ENCODE results near the gene BRD2.

BRD2 gene

GRCh38 chr6:33023536-33023935 is 55.1 kb downstream of the BRD2 start:
- no peak for DNase-seq (ENCODE audit: extremely low read depth in 1 of 2, low read depth in 1 of 2)

GRCh38 chr6:33024521-33024920 is 56.1 kb downstream of the BRD2 start:
- DNase-seq (ENCODE audit: extremely low read depth in 1 of 2, low read depth in 1 of 2), result no peak

DNA sequence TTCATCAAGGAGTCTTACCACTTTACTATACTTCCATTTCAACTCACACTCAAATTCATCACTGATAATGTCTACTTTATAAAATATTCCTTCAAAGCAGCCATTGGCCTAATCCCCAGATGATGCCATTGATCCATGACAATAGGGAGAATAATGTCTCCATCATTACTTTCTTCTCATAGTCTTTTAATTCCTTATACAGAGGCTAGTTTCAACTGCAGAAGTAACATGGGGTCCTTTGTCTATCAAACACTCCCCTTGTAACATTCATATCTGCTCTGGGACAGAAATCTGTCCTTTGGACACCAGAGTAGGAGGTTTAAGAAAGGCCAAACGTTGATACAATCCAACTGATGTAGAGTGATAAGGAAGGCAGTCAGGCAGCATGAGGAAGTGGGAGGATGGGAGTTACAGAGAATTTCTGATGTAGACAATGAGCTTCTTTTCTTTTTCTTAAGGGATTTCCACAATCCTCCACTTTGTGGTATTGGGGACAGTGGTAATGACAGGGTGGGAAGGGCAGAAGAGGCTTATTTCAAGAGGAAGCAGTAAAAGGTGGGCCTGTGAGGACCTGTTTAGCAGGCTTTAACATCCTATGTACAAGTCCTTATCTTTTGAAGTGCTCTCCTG is 59.9 kb downstream of the BRD2 start:
- DNase-seq (ENCODE audit: extremely low read depth in 1 of 2, low read depth in 1 of 2), result no peak

DNA sequence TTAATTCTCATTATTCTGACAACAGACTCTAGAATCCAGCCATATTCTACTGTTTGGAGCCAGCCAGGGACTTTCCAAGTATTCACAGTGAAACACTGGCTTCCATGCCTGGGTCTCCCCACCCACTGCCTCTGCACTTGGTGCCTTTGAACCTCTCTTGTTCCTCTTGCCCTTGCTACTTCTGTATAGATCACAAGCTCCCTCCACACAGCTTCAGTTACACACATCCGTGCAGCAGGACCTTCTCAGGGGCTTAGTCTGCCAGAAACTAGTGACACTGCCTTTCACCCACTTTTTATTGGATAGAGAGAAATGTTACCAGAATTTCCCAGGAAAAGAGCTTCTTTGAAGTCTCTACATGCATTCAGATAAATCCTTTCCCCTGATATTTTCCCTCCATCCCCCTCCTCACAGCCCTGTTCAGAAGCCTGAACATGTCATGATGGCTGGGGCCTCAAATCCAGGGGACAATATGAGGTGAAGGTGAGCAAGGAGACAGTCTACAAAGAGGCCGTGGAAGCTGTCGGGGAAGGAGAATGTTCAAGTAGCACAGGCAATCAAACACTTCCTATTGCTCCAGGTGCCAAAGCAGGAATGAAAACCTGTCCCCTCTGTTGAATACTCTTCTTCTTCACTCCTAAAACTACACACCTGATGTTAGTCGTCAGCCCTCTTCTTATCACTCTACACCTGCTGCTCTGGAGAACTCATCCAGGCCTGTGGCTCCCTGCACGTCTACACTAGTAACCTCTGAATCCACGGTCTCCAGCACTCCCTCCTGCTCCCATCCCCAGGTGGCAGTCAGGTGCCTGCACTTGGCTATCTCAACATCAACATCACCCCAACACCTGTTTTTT is 61.2 kb downstream of the BRD2 start:
- no peak for DNase-seq (ENCODE audit: extremely low read depth in 1 of 2, low read depth in 1 of 2)

GRCh38 chr6:33030245-33030644 is 61.9 kb downstream of the BRD2 start:
- no peak for DNase-seq (ENCODE audit: extremely low read depth in 1 of 2, low read depth in 1 of 2)
